Measurements from ENCODE around the gene CDK5.

DNA sequence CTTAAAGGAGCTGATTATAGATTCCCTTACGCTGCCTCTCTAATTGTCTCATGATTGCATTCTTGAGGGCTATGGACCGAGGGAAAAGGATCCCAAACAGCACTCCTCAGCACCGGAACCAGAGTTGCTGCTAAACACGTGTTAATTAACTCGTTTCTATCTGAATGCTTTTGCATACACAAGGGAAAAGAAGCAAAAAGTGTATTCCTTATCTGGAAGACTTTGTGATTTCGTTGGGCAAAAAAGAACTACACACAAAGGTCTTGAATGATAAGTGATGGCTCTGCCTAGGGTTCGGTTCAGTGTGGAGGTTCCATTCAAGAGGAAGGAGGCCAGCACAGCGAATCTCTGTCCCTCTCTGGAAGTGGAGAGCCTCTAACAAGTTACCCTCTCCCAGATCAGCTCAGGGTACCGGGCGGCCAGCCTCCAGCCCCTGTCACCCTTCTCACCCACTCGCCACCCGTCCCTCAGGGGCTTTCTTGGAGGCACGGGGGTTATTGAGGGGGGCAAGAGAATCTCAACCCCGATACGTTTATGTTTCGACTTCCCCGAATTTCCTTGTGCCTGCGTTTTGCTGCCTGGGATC lies 1.2 kb upstream of the CDK5 start:
- TF ChIP-seq, protein P1, sequence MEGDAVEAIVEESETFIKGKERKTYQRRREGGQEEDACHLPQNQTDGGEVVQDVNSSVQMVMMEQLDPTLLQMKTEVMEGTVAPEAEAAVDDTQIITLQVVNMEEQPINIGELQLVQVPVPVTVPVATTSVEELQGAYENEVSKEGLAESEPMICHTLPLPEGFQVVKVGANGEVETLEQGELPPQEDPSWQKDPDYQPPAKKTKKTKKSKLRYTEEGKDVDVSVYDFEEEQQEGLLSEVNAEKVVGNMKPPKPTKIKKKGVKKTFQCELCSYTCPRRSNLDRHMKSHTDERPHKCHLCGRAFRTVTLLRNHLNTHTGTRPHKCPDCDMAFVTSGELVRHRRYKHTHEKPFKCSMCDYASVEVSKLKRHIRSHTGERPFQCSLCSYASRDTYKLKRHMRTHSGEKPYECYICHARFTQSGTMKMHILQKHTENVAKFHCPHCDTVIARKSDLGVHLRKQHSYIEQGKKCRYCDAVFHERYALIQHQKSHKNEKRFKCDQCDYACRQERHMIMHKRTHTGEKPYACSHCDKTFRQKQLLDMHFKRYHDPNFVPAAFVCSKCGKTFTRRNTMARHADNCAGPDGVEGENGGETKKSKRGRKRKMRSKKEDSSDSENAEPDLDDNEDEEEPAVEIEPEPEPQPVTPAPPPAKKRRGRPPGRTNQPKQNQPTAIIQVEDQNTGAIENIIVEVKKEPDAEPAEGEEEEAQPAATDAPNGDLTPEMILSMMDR (IDR thresholded peaks at IDR 0.05; ENCODE audit: low read length), result no peak
- TF ChIP-seq EZH2 (IDR thresholded peaks at IDR 0.05; ENCODE audit: borderline replicate concordance, low read length), result no peak
